RCC 7860 (cell line): ENCODE results near the gene DRC1.

ENCODE experiments used
- DNase-seq: peaks from one replicate; pipeline ENCODE4 v3.0.0-alpha.2; 2015; ENCODE audit warnings: low spot score
- FAIRE-seq: peaks from 2 replicates; lab custom pipeline; 2012; peaks lifted over from hg19 to GRCh38; lab: Jason Lieb, UNC

The DRC1 gene

DNA sequence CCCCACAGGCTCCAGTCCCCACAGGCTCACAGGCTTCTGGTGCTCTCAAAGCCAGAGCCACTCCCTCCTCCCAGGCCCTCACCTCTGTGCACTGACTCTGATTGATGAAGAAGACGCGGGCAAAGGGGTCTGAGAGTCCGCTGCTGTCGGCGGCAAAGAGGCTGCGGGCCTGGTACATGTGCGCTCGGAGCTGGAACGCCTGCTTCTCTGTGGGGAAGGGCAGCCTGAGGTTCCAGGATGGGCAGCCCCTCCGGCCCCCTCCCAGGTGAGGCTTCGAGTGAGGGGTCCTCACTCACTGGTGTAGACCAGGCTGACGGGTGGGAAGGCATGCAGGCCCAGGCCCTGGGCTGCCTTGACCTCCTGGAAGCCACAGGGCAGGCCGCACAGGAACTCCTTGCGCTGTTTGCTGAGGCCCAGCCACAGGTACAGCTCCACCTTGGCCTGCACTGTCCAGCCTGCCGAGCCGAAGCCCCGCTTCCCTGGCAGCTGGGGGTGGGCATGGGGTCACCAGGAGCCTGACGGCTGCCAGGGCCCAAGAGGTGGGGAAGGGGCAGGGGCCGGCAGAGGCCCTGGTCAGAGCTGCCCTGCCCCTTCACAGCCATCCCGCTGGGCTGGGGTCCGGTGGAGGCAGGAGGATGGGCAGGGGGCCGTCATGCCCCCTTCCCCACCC is 74.2 kb downstream of the DRC1 start:
- DNase-seq (no peak), FAIRE-seq (no peak)

DNA sequence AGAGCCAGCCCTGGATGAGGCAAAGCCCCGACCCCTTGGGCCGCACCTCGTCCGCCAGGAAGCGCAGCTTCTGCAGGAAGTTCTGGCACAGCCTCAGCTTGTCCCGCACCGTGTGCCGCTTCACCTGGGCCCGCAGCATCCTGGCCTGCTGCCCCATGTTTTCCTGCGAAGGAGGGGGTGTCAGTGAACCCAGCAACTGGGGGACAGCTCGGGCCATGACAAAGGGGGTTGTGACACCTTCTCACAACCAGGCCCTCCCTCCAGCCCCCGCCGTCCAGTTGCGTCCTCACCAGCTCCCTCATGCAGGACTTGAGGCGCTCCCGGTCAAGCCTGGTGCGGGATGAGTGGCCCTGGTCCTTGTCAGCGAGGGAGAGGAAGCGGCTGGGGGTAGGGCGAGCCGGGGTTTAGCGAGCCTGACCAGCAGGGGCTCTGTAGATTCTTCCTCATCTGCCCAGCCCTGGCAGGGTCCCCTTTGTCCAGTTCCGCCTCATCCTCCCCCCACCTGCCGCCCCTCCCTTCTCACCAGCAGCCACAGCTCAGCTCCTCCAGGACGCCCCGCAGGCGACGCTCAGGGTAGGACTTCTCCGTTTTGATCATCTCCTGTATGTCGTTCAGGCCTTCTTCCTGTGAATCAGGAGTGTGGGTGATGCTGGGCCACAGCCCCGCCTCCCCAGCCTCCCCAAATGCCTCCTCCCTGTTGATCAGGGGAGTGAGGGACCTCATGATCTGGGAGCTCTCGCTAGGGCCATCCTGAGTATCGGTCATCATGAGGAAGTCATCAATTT is 75.6 kb downstream of the DRC1 start:
- DNase-seq (no peak), FAIRE-seq (no peak)

DNA sequence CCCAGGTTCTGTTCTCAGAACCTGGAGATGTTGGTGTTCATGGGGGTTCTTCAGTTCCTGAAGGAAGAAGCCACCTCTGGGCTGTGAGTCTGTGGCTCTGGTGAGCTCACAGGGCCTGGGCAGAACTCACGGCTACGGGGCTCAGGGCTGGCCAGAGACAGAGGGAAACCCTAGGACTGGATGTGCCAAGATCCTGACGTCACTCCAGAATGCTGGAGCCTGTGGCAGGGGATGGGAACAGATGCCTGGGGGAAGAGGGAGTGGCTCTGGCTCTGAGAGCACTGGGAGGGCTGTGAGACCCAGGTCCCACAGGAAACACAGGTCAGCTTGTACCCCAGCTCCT is 76.2 kb downstream of the DRC1 start, which contains the start of gene OTOF:
Gene OTOF (minus strand): TSS at position 214 of the 343 bp plus-strand sequence.
- FAIRE-seq = no peak

GRCh38 chr2:26478366-26478765 is 76.6 kb downstream of the DRC1 start:
- no peak for FAIRE-seq

More for the DNA sequence above, 76.2 kb downstream of the DRC1 start, which contains the start of gene OTOF:
- DNase-seq = no peak

DNA sequence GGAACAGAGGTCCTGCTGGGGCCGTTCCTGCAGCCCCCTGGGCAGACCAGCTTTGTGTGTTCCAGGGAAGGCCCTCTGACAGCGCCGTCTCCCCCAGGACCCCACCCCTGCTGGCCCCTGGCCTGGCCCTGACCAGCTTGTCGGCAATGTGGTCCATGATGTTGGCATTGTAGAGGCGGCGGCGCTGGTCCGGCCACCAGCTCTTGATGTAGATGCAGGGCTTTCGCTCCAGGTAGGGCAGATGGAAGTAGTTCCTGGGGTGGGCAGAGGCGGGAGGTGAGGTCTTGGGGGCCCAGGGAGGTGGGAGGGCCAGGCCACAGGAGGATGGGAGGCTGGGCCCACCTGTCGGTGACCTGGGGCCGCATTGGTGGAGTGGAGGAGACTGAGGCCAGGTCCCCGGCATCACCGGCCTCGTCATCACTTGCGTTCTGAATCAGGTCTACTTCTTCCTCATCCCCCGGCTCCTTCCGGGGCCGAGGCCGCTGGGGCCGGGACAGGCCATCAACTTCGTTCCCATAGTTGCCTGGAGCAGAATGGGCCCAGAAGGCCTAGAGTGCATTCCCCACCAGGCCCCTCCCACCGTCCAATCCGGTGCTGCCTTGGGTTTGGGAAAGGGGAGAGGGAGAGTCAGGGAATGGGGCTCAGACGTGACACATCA is 77.5 kb downstream of the DRC1 start:
- DNase-seq (no peak), FAIRE-seq (no peak)

More at GRCh38 chr2:26478366-26478765, 76.6 kb downstream of the DRC1 start:
- no peak for DNase-seq

DNA sequence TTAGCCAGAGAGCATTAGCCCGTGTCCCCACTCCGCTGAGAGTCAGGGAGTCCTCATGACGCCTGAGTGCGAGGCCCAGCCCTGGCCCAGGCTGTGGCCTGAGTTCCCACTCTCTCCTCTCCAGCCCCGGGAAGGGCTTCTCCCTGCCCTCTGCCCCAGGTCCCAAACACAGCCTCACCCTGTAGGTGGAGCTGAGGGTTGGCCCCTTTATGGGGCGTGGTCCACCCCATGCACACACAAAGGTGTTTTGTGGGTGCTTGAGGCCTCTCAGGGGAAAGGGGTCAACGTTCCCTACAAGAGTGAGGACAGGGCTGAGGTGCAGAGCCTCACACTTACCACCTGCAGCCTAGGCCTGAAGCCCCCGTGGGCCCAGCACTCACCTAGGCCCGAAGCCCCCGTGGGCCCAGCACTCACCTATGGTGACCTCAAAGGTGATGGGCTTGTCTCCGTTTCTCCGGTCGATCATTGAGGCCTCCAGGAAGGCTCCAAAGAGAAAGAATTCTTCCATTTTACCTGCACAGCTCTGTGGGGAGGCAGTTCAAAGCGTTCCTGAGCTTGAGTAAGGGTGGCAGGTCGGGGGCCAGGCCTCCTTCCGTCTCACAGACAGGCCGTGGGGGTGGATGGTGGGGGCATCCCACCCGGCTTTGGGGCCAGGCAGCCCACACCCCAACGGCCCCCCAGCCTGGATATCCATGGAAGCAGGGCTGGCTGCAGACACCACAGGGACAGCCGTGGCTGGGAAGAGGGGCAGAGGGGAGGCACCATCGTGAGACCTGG is 78.3 kb downstream of the DRC1 start:
- DNase-seq = no peak
- FAIRE-seq = no peak

- no peak for DNase-seq
- no peak for FAIRE-seq
Measured at GRCh38 chr2:26480566-26481423, 79.1 kb downstream of the DRC1 start.

GRCh38 chr2:26481706-26482105 is 80.0 kb downstream of the DRC1 start:
- DNase-seq (no peak), FAIRE-seq (no peak)

GRCh38 chr2:26482211-26483026 is 80.7 kb downstream of the DRC1 start:
- FAIRE-seq (no peak), DNase-seq (no peak)

DNA sequence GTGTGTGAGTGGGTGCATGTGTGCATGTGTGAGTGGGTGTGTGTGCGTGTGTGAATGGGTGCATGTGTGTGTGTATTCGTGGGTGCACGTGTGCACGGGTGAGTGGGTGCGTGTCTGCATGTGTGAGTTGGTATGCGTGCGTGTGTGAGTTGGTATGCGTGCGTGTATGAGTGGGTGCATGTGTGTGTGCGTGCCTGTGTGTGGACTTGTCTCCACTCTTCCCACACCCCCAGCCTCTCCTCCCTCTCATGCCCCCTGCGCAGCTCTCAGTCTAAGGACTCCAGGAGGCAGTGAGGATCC is 81.3 kb downstream of the DRC1 start:
- DNase-seq (no peak), FAIRE-seq (no peak)

DNA sequence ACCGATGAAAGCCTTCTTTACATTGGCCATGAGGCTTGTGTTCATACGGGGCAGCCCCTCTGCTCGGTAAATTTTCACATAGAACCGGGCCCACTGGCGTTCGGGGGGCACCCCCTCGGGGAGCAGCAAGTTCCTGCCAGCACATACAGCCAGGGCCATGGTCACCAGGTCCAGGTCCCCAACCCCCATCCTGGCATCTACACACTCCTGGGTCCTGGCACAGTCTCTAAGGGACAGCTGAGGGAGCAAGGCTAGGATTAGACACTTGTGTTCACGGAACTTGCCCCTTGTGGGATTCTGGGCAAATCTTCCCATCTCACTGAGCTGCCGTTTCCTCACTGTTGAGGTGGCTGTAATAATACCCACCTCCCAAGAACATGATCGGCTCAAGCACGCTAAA is 81.8 kb downstream of the DRC1 start:
- FAIRE-seq (no peak), DNase-seq (no peak)

GRCh38 chr2:26483957-26484565 is 82.3 kb downstream of the DRC1 start:
- no peak for DNase-seq
- FAIRE-seq = no peak

DNA sequence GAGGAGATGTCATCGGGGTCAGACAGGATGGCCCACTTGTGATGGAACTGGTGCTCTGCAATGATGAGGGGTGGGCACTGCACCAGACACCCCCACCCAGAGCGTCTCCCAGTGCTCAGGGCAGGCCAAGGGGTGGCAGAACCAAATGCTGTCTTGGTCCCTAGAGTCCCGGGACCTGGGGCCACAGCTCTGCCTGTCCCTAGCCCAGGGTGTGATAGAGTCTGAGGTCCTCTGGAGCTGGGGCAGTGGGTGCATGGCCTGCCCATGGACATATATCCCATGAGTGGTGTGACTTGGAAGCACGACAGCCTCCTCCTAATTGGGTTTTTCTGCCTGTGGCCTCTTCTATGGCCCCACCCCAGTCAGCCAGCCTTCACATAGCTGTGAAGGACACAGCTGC is 82.9 kb downstream of the DRC1 start:
- FAIRE-seq = no peak

GRCh38 chr2:26485099-26485498 is 83.4 kb downstream of the DRC1 start:
- no peak for FAIRE-seq
- DNase-seq = no peak

More for the DNA sequence above, 82.9 kb downstream of the DRC1 start:
- no peak for DNase-seq

- FAIRE-seq (no peak), DNase-seq (no peak)
Measured at GRCh38 chr2:26485725-26486418, 84.2 kb downstream of the DRC1 start.

- FAIRE-seq = no peak
- DNase-seq = no peak
Measured at GRCh38 chr2:26486789-26487188, 85.1 kb downstream of the DRC1 start.

DNA sequence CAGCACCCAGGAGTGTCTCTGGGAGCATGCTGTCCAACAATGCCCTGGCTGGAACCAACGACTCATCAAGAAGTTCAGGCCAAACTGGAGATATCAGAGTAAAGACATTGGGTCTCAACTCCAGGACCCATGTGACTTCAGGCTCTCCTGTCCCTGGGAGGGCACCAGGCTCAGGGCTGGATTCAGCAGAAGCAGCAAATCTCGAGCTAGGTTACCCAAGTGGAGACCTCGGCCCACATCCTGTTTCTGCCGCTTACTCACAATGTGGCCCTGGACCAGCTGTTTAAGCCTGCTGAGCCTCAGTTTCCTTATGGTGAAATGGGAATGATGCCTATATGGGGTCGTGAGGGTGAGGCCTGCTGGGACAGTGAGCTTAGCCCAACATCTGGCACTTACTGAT is 85.5 kb downstream of the DRC1 start:
- FAIRE-seq (no peak), DNase-seq (no peak)

- no peak for FAIRE-seq
- no peak for DNase-seq
Measured at GRCh38 chr2:26488463-26489212, 86.9 kb downstream of the DRC1 start.
